Thyroid gland (tissue), 4 donors: ENCODE data around the gene PRKRA. TPM values are rescaled to one million over a fixed set of nuclear protein-coding genes. Genes with fewer than 3 reads are reported as not detected.

Source experiments
- DNase-seq, 2 donors: peaks; one replicate each; pipeline ENCODE4 v3.0.0-alpha.2; 2019
- H3K27ac ChIP-seq, 3 donors: fragments of 200-600 bp; sonication (generic); 1 replicate in 2 of 3; 2 replicates in 1 of 3; pipeline ENCODE4 v1.5.1; 2016 to 2019; ENCODE audit warnings: mild to moderate bottlenecking in 1 of 3, moderate library complexity in 1 of 3
- H3K27me3 ChIP-seq: fragments of 200-600 bp; sonication (generic); one replicate; pipeline ENCODE4 v1.5.1; 2019
- H3K36me3 ChIP-seq, 2 donors: fragments of 200-600 bp; sonication (generic); one replicate each; pipeline ENCODE4 v1.5.1; 2016 to 2019
- H3K4me1 ChIP-seq, 2 donors: fragments of 200-600 bp; sonication (generic); one replicate each; pipeline ENCODE4 v1.5.1; 2017 to 2019
- H3K4me3 ChIP-seq, 3 donors: fragments of 200-600 bp; sonication (generic); replicated peaks in 1 of 3; 1 replicate in 2 of 3; 2 replicates in 1 of 3; pipeline ENCODE4 v1.5.1; 2016; ENCODE audit warnings: mild to moderate bottlenecking in 1 of 3
- H3K9me3 ChIP-seq: fragments of 200-600 bp; sonication (generic); one replicate; pipeline ENCODE4 v1.5.1; 2017
- CTCF ChIP-seq, 6 experiments: fragments of 200-600 bp in 3 of 6; fragments of 450-650 bp in 3 of 6; sonication (generic) in 3 of 6; IDR thresholded peaks; one replicate each; pipeline ENCODE4 v1.5.1; 2016 to 2019; ENCODE audit warnings: antibody characterized with exemption in 6 of 6, mild to moderate bottlenecking in 2 of 6, inconsistent platforms in 1 of 6, moderate library complexity in 1 of 6
- POLR2A ChIP-seq, 2 donors: fragments of 450-650 bp; IDR thresholded peaks; one replicate each; pipeline ENCODE4 v1.6.1; 2017; ENCODE audit warnings: antibody characterized with exemption in 2 of 2, mild to moderate bottlenecking in 2 of 2, moderate library complexity in 1 of 2
- WGBS, 2 donors: methylation state at CpG; one replicate each; pipeline ENCODE4 v1.1.5; 2017; 5-methylcytosine and 5-hydroxymethylcytosine counted together
- intact Hi-C: fragments of 100-400 bp; cut with DNase I; formaldehyde crosslinking; loops from one replicate; pipeline ENCODE4 v1.15.1; 2023
- total RNA-seq, 4 donors: library from RNA; depleted of rRNA; stranded (reverse); fragments of >200 nt; gene quantifications; one replicate each; pipeline ENCODE4 v1.2.3, GENCODE V29; 2016

The PRKRA gene
- total RNA-seq, 4 donors from 2014 or later = 54.9 to 72.2 (median 64.8) TPM

- no peak overlapping the region for H3K27ac ChIP-seq
- no peaks in the 10 kb centered on the region for H3K9me3 ChIP-seq
- no peak overlapping the region for H3K4me3 ChIP-seq
- WGBS, 2 donors = 91 to 92% methylated on average over 8 of the region's 8 CpGs
- H3K27me3 ChIP-seq = no peaks in the 10 kb centered on the region
- no peak for TF ChIP-seq CTCF (IDR thresholded peaks at IDR 0.05)
- TF ChIP-seq POLR2A (IDR thresholded peaks at IDR 0.05) = no peak
- intact Hi-C loops = no loop called here
- H3K36me3 ChIP-seq = no peaks in the 10 kb centered on the region
- H3K4me1 ChIP-seq = no peaks in the 10 kb centered on the region
- DNase-seq = no peak
Observed at GRCh38 chr2:178395941-178396570, 54.9 kb downstream of the PRKRA start.

- H3K4me3 ChIP-seq = no peak overlapping the region
- intact Hi-C loops = no loop called here
- TF ChIP-seq CTCF (IDR thresholded peaks at IDR 0.05) (no peak), POLR2A (IDR thresholded peaks at IDR 0.05) (no peak)
- no peaks in the 10 kb centered on the region for H3K36me3 ChIP-seq
- DNase-seq = no peak
- H3K4me1 ChIP-seq = no peaks in the 10 kb centered on the region
- no peaks in the 10 kb centered on the region for H3K9me3 ChIP-seq
- H3K27ac ChIP-seq = no peak overlapping the region
- H3K27me3 ChIP-seq = no peaks in the 10 kb centered on the region
- 89 to 96% methylated on average over 2 of the region's 2 CpGs for WGBS, 2 donors
Observed at GRCh38 chr2:178395295-178395694, 55.7 kb downstream of the PRKRA start.

- intact Hi-C loops = no loop called here
- no peak for TF ChIP-seq POLR2A (IDR thresholded peaks at IDR 0.05)
- TF ChIP-seq CTCF (IDR thresholded peaks at IDR 0.05) = no peak
- Histone ChIP-seq H3K36me3 (no peaks in the 10 kb centered on the region), H3K4me3 (no peak overlapping the region), H3K27me3 (no peaks in the 10 kb centered on the region), H3K27ac (no peak overlapping the region), H3K4me1 (no peaks in the 10 kb centered on the region), H3K9me3 (no peaks in the 10 kb centered on the region)
- DNase-seq = no peak
Observed at GRCh38 chr2:178394859-178395258, 56.1 kb downstream of the PRKRA start.

GRCh38 chr2:178392215-178392614, 58.8 kb downstream of the PRKRA start:
- intact Hi-C loops = no loop called here
- H3K4me1 ChIP-seq = no peaks in the 10 kb centered on the region
- H3K27ac ChIP-seq = no peak overlapping the region
- no peaks in the 10 kb centered on the region for H3K36me3 ChIP-seq
- DNase-seq = peak; percentile 7 to 13
- H3K27me3 ChIP-seq = no peaks in the 10 kb centered on the region
- TF ChIP-seq CTCF (IDR thresholded peaks at IDR 0.05) (no peak), POLR2A (IDR thresholded peaks at IDR 0.05) (no peak)
- WGBS, 2 donors = 84 to 86% methylated on average over 3 of the region's 3 CpGs
- no peak overlapping the region for H3K4me3 ChIP-seq
- no peaks in the 10 kb centered on the region for H3K9me3 ChIP-seq

DNA sequence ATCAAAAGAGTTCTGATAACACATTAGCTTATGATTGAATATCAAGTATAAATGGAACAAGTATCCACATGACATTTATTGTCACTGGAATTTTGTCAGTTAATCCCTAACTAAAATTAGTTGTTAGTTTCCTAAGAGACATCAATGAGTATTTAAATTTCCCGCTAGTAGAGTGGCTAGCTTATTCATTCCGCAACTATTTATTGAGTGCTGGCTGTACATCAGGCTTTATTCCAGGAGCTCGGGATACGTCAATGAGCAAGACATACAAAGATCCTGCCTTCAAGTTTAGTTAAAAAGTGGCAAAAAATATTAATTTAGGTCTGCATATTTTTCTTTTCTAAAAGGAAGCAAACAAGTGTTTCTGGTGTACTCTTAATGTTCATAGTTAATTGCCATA, 59.3 kb downstream of the PRKRA start:
- intact Hi-C loops = no loop called here
- H3K27me3 ChIP-seq = no peaks in the 10 kb centered on the region
- no peak overlapping the region for H3K4me3 ChIP-seq
- no peaks in the 10 kb centered on the region for H3K9me3 ChIP-seq
- TF ChIP-seq POLR2A (IDR thresholded peaks at IDR 0.05) (no peak), CTCF (IDR thresholded peaks at IDR 0.05) (no peak)
- no peak overlapping the region for H3K27ac ChIP-seq
- H3K4me1 ChIP-seq = no peaks in the 10 kb centered on the region
- no peaks in the 10 kb centered on the region for H3K36me3 ChIP-seq
- DNase-seq = no peak
- 94 to 96% methylated on average over 4 of the region's 4 CpGs for WGBS, 2 donors
